Mesendoderm (in vitro differentiated cells): ENCODE results near the gene SUSD4. TPM values are rescaled to one million over a fixed set of nuclear protein-coding genes. Genes with fewer than 3 reads are reported as not detected.

Source experiments
- DNase-seq: peaks from one replicate; pipeline ENCODE4 v3.0.0; 2013
- H2AK5ac ChIP-seq: 2 replicates; pipeline ENCODE4 v1.6.1; 2013; ENCODE audit warnings: low read length, inconsistent platforms
- H2BK120ac ChIP-seq: 2 replicates; pipeline ENCODE4 v1.6.1; 2013; ENCODE audit warnings: low read depth, mild to moderate bottlenecking, low read length, moderate library complexity, mixed read lengths
- H2BK15ac ChIP-seq: replicated peaks from 2 replicates; pipeline ENCODE4 v1.6.1; 2013; ENCODE audit warnings: low read depth, mild to moderate bottlenecking, moderate library complexity
- H2BK5ac ChIP-seq: 2 replicates; pipeline ENCODE4 v1.6.1; 2013; ENCODE audit warnings: low read length, inconsistent platforms
- H3K18ac ChIP-seq: 2 replicates; pipeline ENCODE4 v1.6.1; 2013; ENCODE audit warnings: mild to moderate bottlenecking, low read length, mixed read lengths
- H3K23ac ChIP-seq: one replicate; pipeline ENCODE4 v1.6.1; 2013; ENCODE audit warnings: low read length
- H3K27ac ChIP-seq: 2 replicates; pipeline ENCODE4 v1.5.1; 2013; ENCODE audit warnings: low read depth, mild to moderate bottlenecking, inconsistent platforms, low read length, moderate library complexity
- H3K27me3 ChIP-seq: 2 replicates; pipeline ENCODE4 v1.6.1; 2013; ENCODE audit warnings: low read length, control low read depth, mild to moderate bottlenecking, inconsistent platforms; ENCODE audit not compliant: insufficient read depth, poor library complexity
- H3K36me3 ChIP-seq: 2 replicates; pipeline ENCODE4 v1.6.1; 2013; ENCODE audit warnings: low read length, inconsistent platforms; ENCODE audit not compliant: control insufficient read depth, insufficient read depth
- H3K4ac ChIP-seq: one replicate; pipeline ENCODE4 v1.6.1; 2013; ENCODE audit warnings: low read depth, mild to moderate bottlenecking, low read length, moderate library complexity
- H3K4me1 ChIP-seq: 2 replicates; pipeline ENCODE4 v1.6.1; 2013; ENCODE audit warnings: low read depth, low read length, inconsistent platforms; ENCODE audit not compliant: control insufficient read depth
- H3K4me2 ChIP-seq: 2 replicates; pipeline ENCODE4 v1.6.1; 2013; ENCODE audit warnings: low read length
- H3K4me3 ChIP-seq: 2 replicates; pipeline ENCODE4 v1.5.1; 2013; ENCODE audit warnings: mild to moderate bottlenecking, low read length
- H3K56ac ChIP-seq: one replicate; pipeline ENCODE4 v1.6.1; 2013; ENCODE audit warnings: low read length
- H3K79me1 ChIP-seq: 2 replicates; pipeline ENCODE4 v1.6.1; 2013; ENCODE audit warnings: low read length, inconsistent platforms
- H3K79me2 ChIP-seq: 2 replicates; pipeline ENCODE4 v1.6.1; 2013; ENCODE audit warnings: mild to moderate bottlenecking, low read length; ENCODE audit not compliant: control insufficient read depth, insufficient read depth
- H3K9ac ChIP-seq: 2 replicates; pipeline ENCODE4 v1.6.1; 2013; ENCODE audit warnings: low read length, inconsistent platforms
- H4K5ac ChIP-seq: one replicate; pipeline ENCODE4 v1.6.1; 2013; ENCODE audit warnings: low read length
- H4K8ac ChIP-seq: one replicate; pipeline ENCODE4 v1.6.1; 2013; ENCODE audit warnings: low read depth, mild to moderate bottlenecking, control low read depth, low read length, moderate library complexity
- WGBS: extraction: QIAGEN DNeasy Blood & Tissue Kit; methylation state at CpG from one replicate; pipeline ENCODE4 v1.1.7; 2013; ENCODE audit warnings: low lambda C conversion rate, missing lambda C conversion rate; ENCODE audit not compliant: insufficient coverage; ENCODE audit errors: extremely low coverage; 5-methylcytosine and 5-hydroxymethylcytosine counted together
- polyA plus RNA-seq, 2 experiments: library from polyadenylated mRNA; stranded (reverse); fragments of 200-250 nt; gene quantifications; one replicate each; pipeline ENCODE4 v1.2.3, GENCODE V29; 2013

SUSD4 gene
- polyA plus RNA-seq (2013, experiment 1 of 2) = 0.84 TPM
- 0.90 TPM for polyA plus RNA-seq (2013, experiment 2 of 2)

GRCh38 chr1:223363856-223364684 lies at the start of gene SUSD4:
TSS of gene SUSD4 (minus strand) at chr1:223364176. CDS start at chr1:223363425, 751 bp downstream.
- no CpG with 5 or more reads among the region's 111 CpGs for WGBS
- H4K8ac ChIP-seq = no peak within 1 kb of the TSS
- no peak within 1 kb of the TSS for H3K23ac ChIP-seq
- H3K79me2 ChIP-seq = no peaks in the 10 kb centered on the region
- H4K5ac ChIP-seq = no peak within 1 kb of the TSS
- no peak within 1 kb of the TSS for H3K27ac ChIP-seq
- H2AK5ac ChIP-seq = no peak within 1 kb of the TSS
- H3K79me1 ChIP-seq = no peaks in the 10 kb centered on the region
- peak within 1 kb of the TSS; percentile 67 for H3K56ac ChIP-seq
- peak; percentile 70 for DNase-seq
- H2BK5ac ChIP-seq = no peak within 1 kb of the TSS
- H3K36me3 ChIP-seq = no peaks in the 10 kb centered on the region
- peak within 1 kb of the TSS; percentile 29 for H3K9ac ChIP-seq
- no peak within 1 kb of the TSS for H3K18ac ChIP-seq
- peak within 1 kb of the TSS; percentile 38 for H3K4me3 ChIP-seq
- no peaks in the 10 kb centered on the region for H3K4me1 ChIP-seq
- H3K27me3 ChIP-seq = peaks cover 10% of the 10 kb centered on the region
- no peak within 1 kb of the TSS for H3K4ac ChIP-seq
- no peak within 1 kb of the TSS for H2BK15ac ChIP-seq
- H2BK120ac ChIP-seq = no peak within 1 kb of the TSS
- H3K4me2 ChIP-seq = peak within 1 kb of the TSS; percentile 84

- Histone ChIP-seq H4K5ac (no peak overlapping the region), H3K36me3 (no peaks in the 10 kb centered on the region), H4K8ac (no peak overlapping the region), H3K79me2 (no peaks in the 10 kb centered on the region), H2BK15ac (no peak overlapping the region), H3K18ac (no peak overlapping the region), H3K27me3 (no peaks in the 10 kb centered on the region), H2BK5ac (no peak overlapping the region), H3K27ac (no peak overlapping the region), H3K4me3 (no peak overlapping the region), H3K4me2 (no peak overlapping the region), H3K56ac (no peak overlapping the region), H3K4me1 (no peaks in the 10 kb centered on the region), H3K23ac (no peak overlapping the region), H2BK120ac (no peak overlapping the region), H3K9ac (no peak overlapping the region), H2AK5ac (no peak overlapping the region), H3K79me1 (no peaks in the 10 kb centered on the region), H3K4ac (no peak overlapping the region)
- WGBS = no CpG with 5 or more reads among the region's 2 CpGs
- DNase-seq = no peak
Measured at GRCh38 chr1:223413216-223413615, 49.2 kb upstream of the SUSD4 start.

- H3K56ac ChIP-seq = no peak overlapping the region
- no peaks in the 10 kb centered on the region for H3K4me1 ChIP-seq
- no peak overlapping the region for H3K9ac ChIP-seq
- H3K27me3 ChIP-seq = no peaks in the 10 kb centered on the region
- H3K4ac ChIP-seq = no peak overlapping the region
- DNase-seq = no peak
- H3K36me3 ChIP-seq = no peaks in the 10 kb centered on the region
- H2AK5ac ChIP-seq = no peak overlapping the region
- no peaks in the 10 kb centered on the region for H3K79me2 ChIP-seq
- H3K4me3 ChIP-seq = no peak overlapping the region
- H2BK5ac ChIP-seq = no peak overlapping the region
- no peak overlapping the region for H4K5ac ChIP-seq
- H2BK15ac ChIP-seq = no peak overlapping the region
- H2BK120ac ChIP-seq = no peak overlapping the region
- H3K27ac ChIP-seq = no peak overlapping the region
- H4K8ac ChIP-seq = no peak overlapping the region
- H3K79me1 ChIP-seq = no peaks in the 10 kb centered on the region
- H3K18ac ChIP-seq = no peak overlapping the region
- H3K4me2 ChIP-seq = no peak overlapping the region
- H3K23ac ChIP-seq = no peak overlapping the region
Measured at GRCh38 chr1:223411710-223412109, 47.7 kb upstream of the SUSD4 start.

- Histone ChIP-seq H3K56ac (no peak overlapping the region), H3K4ac (no peak overlapping the region), H3K4me3 (no peak overlapping the region), H3K4me1 (no peaks in the 10 kb centered on the region), H2BK15ac (no peak overlapping the region), H3K9ac (no peak overlapping the region), H3K23ac (no peak overlapping the region), H3K36me3 (no peaks in the 10 kb centered on the region), H3K18ac (no peak overlapping the region), H3K79me1 (no peaks in the 10 kb centered on the region), H3K79me2 (no peaks in the 10 kb centered on the region), H3K4me2 (no peak overlapping the region), H3K27ac (no peak overlapping the region), H2AK5ac (no peak overlapping the region), H4K8ac (no peak overlapping the region), H3K27me3 (no peaks in the 10 kb centered on the region), H4K5ac (no peak overlapping the region), H2BK120ac (no peak overlapping the region), H2BK5ac (no peak overlapping the region)
- no peak for DNase-seq
- no CpG with 5 or more reads among the region's 2 CpGs for WGBS
Measured at GRCh38 chr1:223411309-223411708, 47.3 kb upstream of the SUSD4 start.

- Histone ChIP-seq H3K79me1 (no peaks in the 10 kb centered on the region), H3K4ac (no peak overlapping the region)
Measured at GRCh38 chr1:223410036-223410435, 46.1 kb upstream of the SUSD4 start.

GRCh38 chr1:223405507-223405906 lies 41.5 kb upstream of the SUSD4 start:
- Histone ChIP-seq H2BK5ac (no peak overlapping the region), H4K8ac (no peak overlapping the region), H3K18ac (no peak overlapping the region), H3K9ac (no peak overlapping the region), H3K4me3 (no peak overlapping the region), H3K23ac (no peak overlapping the region), H3K79me1 (no peaks in the 10 kb centered on the region), H3K56ac (no peak overlapping the region), H3K36me3 (no peaks in the 10 kb centered on the region), H2AK5ac (no peak overlapping the region), H3K4ac (no peak overlapping the region), H3K4me2 (no peak overlapping the region), H2BK120ac (no peak overlapping the region), H3K4me1 (no peaks in the 10 kb centered on the region), H4K5ac (no peak overlapping the region), H2BK15ac (no peak overlapping the region), H3K79me2 (no peaks in the 10 kb centered on the region), H3K27ac (no peak overlapping the region), H3K27me3 (no peaks in the 10 kb centered on the region)
- WGBS = no CpG with 5 or more reads among the region's 3 CpGs
- DNase-seq = no peak

More at GRCh38 chr1:223410036-223410435, 46.1 kb upstream of the SUSD4 start:
- no peak overlapping the region for H2AK5ac ChIP-seq
- no peak for DNase-seq
- H3K79me2 ChIP-seq = no peaks in the 10 kb centered on the region
- H3K4me3 ChIP-seq = no peak overlapping the region
- no peak overlapping the region for H2BK15ac ChIP-seq
- H3K23ac ChIP-seq = no peak overlapping the region
- H3K18ac ChIP-seq = no peak overlapping the region
- no peaks in the 10 kb centered on the region for H3K27me3 ChIP-seq
- no peak overlapping the region for H3K9ac ChIP-seq
- H4K5ac ChIP-seq = no peak overlapping the region
- H3K4me1 ChIP-seq = no peaks in the 10 kb centered on the region
- no peak overlapping the region for H3K4me2 ChIP-seq
- no peak overlapping the region for H2BK120ac ChIP-seq
- no peaks in the 10 kb centered on the region for H3K36me3 ChIP-seq
- no peak overlapping the region for H3K27ac ChIP-seq
- H4K8ac ChIP-seq = no peak overlapping the region
- H2BK5ac ChIP-seq = no peak overlapping the region
- no peak overlapping the region for H3K56ac ChIP-seq
